Measurements from ENCODE around the gene NKTR.

- TF ChIP-seq CTCF (IDR thresholded peaks at IDR 0.05) (no peak), POLR2A (IDR thresholded peaks at IDR 0.05) (no peak)
Measured at GRCh38 chr3:42694366-42694765, 93.9 kb downstream of the NKTR start.
